Fibroblast of lung (primary cell): ENCODE measurements around the gene NIPSNAP2.

Experiments used
- EZH2 ChIP-seq: IDR thresholded peaks from 2 replicates; pipeline ENCODE4 v1.5.1; 2012; ENCODE audit warnings: low read length, control low read depth, mild to moderate bottlenecking; ENCODE audit errors: missing control alignments
- TF ChIP-seq, protein P1 (sequence below), 2 donors: IDR thresholded peaks in 1 of 2; conservative IDR thresholded peaks in 1 of 2; 1 replicate in 1 of 2; 2 replicates in 1 of 2; pipeline ENCODE4 v1.5.1; 2011 to 2012; ENCODE audit warnings: low read length in 2 of 2, control low read depth in 1 of 2, inconsistent platforms in 1 of 2, low read depth in 1 of 2, mild to moderate bottlenecking in 1 of 2

DNA sequence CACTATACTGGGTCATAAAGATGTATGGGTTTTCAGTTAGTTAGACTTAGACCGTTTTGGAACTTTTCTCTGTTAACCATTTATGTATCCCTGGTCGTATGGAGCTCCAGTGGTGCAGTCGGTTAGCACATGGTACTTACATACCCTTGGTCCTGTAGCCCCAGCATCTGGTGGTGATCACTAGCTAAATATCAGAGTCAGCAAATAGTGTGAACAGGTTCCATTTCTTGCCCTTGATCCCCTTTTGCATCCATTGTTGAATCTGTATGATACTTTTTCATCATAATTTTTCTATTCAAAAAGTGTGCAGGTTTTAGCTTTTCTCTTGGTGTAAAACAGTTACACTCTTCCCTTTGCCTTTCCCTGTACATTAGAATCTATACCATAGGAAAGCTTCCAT is 15.9 kb downstream of the NIPSNAP2 start:
- TF ChIP-seq, protein P1, sequence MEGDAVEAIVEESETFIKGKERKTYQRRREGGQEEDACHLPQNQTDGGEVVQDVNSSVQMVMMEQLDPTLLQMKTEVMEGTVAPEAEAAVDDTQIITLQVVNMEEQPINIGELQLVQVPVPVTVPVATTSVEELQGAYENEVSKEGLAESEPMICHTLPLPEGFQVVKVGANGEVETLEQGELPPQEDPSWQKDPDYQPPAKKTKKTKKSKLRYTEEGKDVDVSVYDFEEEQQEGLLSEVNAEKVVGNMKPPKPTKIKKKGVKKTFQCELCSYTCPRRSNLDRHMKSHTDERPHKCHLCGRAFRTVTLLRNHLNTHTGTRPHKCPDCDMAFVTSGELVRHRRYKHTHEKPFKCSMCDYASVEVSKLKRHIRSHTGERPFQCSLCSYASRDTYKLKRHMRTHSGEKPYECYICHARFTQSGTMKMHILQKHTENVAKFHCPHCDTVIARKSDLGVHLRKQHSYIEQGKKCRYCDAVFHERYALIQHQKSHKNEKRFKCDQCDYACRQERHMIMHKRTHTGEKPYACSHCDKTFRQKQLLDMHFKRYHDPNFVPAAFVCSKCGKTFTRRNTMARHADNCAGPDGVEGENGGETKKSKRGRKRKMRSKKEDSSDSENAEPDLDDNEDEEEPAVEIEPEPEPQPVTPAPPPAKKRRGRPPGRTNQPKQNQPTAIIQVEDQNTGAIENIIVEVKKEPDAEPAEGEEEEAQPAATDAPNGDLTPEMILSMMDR (conservative IDR thresholded peaks at IDR 0.05 in 1 of 2, IDR thresholded peaks at IDR 0.05 in 1 of 2; ENCODE audit: low read depth in 1 of 2, low read length in 2 of 2) = no peak
- TF ChIP-seq EZH2 = no peak
